H1 (cell line): Measurements from ENCODE around the gene MPV17L2. TPM values are rescaled to one million over a fixed set of nuclear protein-coding genes. Genes with fewer than 3 reads are reported as not detected.

Experiments used
- ATF2 ChIP-seq: IDR thresholded peaks from 2 replicates; pipeline ENCODE4 v1.6.1; 2012; ENCODE audit warnings: low read length, inconsistent platforms
- BACH1 ChIP-seq: IDR thresholded peaks from 2 replicates; pipeline ENCODE4 v1.6.1; 2012; ENCODE audit warnings: low read length, improper control_type of control experiment
- BRCA1 ChIP-seq: IDR thresholded peaks from 2 replicates; pipeline ENCODE4 v1.6.1; 2012; ENCODE audit warnings: low read depth, low read length, improper control_type of control experiment
- CBX5 ChIP-seq: fragments of 300-800, 300-1000 bp; sonication (generic); IDR thresholded peaks from 2 replicates; pipeline ENCODE4 v1.7.1; 2016; ENCODE audit warnings: antibody characterized with exemption, low read length, low read depth
- CBX8 ChIP-seq: fragments of 300-800, 300-1000 bp; sonication (generic); IDR thresholded peaks from 2 replicates; pipeline ENCODE4 v1.7.1; 2016; ENCODE audit warnings: low read depth, low read length, borderline replicate concordance
- CHD1 ChIP-seq: IDR thresholded peaks from 2 replicates; pipeline ENCODE4 v1.6.1; 2012; ENCODE audit warnings: low read depth, low read length, improper control_type of control experiment
- CHD2 ChIP-seq: IDR thresholded peaks from 2 replicates; pipeline ENCODE4 v1.6.1; 2012; ENCODE audit warnings: low read length, improper control_type of control experiment
- CREB1 ChIP-seq: IDR thresholded peaks from 2 replicates; pipeline ENCODE4 v1.6.1; 2012; ENCODE audit warnings: inconsistent platforms
- FOSL1 ChIP-seq: IDR thresholded peaks from 2 replicates; pipeline ENCODE4 v1.6.1; 2011; ENCODE audit warnings: mild to moderate bottlenecking, low read depth, low read length, moderate library complexity; ENCODE audit not compliant: insufficient read depth
- KDM4A ChIP-seq: IDR thresholded peaks from one replicate; pipeline ENCODE4 v1.7.1; 2012; ENCODE audit warnings: low read depth, mild to moderate bottlenecking, moderate library complexity, low read length, inconsistent platforms; ENCODE audit not compliant: severe bottlenecking
- POLR2AphosphoS5 ChIP-seq: IDR thresholded peaks from 2 replicates; pipeline ENCODE4 v1.6.1; 2011; ENCODE audit warnings: low read depth, low read length
- RBBP5 ChIP-seq: IDR thresholded peaks from 2 replicates; pipeline ENCODE4 v1.7.1; 2012; ENCODE audit warnings: low read depth, mild to moderate bottlenecking, inconsistent platforms, low read length, moderate library complexity, borderline replicate concordance
- RFX5 ChIP-seq: IDR thresholded peaks from 2 replicates; pipeline ENCODE4 v1.6.1; 2011; ENCODE audit warnings: low read depth, low read length, improper control_type of control experiment, borderline replicate concordance
- RXRA ChIP-seq: IDR thresholded peaks from 2 replicates; pipeline ENCODE4 v1.6.1; 2011; ENCODE audit warnings: low read depth, mild to moderate bottlenecking, low read length, moderate library complexity; ENCODE audit not compliant: insufficient read depth
- SIN3A ChIP-seq, 2 experiments: IDR thresholded peaks in 1 of 2; conservative IDR thresholded peaks in 1 of 2; 2 replicates each; pipeline ENCODE4 v1.6.1; 2011 to 2012; ENCODE audit warnings: low read length in 2 of 2, improper control_type of control experiment in 1 of 2, low read depth in 1 of 2, mild to moderate bottlenecking in 1 of 2
- SP2 ChIP-seq: IDR thresholded peaks from 2 replicates; pipeline ENCODE4 v1.6.1; 2012; ENCODE audit warnings: mild to moderate bottlenecking, low read length, inconsistent platforms
- SP4 ChIP-seq: IDR thresholded peaks from 2 replicates; pipeline ENCODE4 v1.6.1; 2012; ENCODE audit warnings: low read length, inconsistent platforms
- TAF1 ChIP-seq: IDR thresholded peaks from 2 replicates; pipeline ENCODE4 v1.6.1; 2011; ENCODE audit warnings: mild to moderate bottlenecking, low read depth, low read length
- YY1 ChIP-seq: IDR thresholded peaks from 2 replicates; pipeline ENCODE4 v1.6.1; 2011; ENCODE audit warnings: low read depth, mild to moderate bottlenecking, low read length
- polyA plus RNA-seq, 7 experiments: library from polyadenylated mRNA; depleted of rRNA in 3 of 7; stranded (reverse) in 5 of 7; unstranded in 2 of 7; fragments of >200 nt in 5 of 7; fragments of 200-250 nt in 2 of 7; gene quantifications; 1 replicate in 5 of 7; 2 replicates in 1 of 7; 4 replicates in 1 of 7; pipeline versions ENCODE4 v1.2.1 to v1.2.3, GENCODE V29; 2011 to 2013; ENCODE audit warnings: missing spikeins in 2 of 7, mixed read lengths in 2 of 7
- total RNA-seq: library from RNA; stranded (reverse); fragmentation: NEBNext Ultra II Directional; extraction: Animal tissue kit (Norgen Biotek cat#: 25700); gene quantifications from 2 replicates; pipeline ENCODE4 v1.2.1, GENCODE V29; 2021

Gene MPV17L2
- total and polyA plus RNA-seq, 2 of the 8 experiments (the other 6 are each of a cell fraction or from before 2014, with no cell fraction given): 24.2 to 82.6 TPM

- TF ChIP-seq KDM4A (peak; percentile 77), YY1 (peak; percentile 57; the same call in 1 of the 2 replicates), CBX8 (no peak), SIN3A (conservative IDR thresholded peaks at IDR 0.05 in 1 of 2, IDR thresholded peaks at IDR 0.05 in 1 of 2; ENCODE audit: low read depth in 1 of 2, low read length in 2 of 2) (peak in 1 of 2 experiments; percentile 41; a peak in 1 of 4 replicates), TAF1 (peak; percentile 64), BRCA1 (no peak), CHD2 (peak; percentile 93), POLR2AphosphoS5 (peak; percentile 63), FOSL1 (no peak), CHD1 (no peak), CBX5 (no peak), RXRA (no peak), RBBP5 (no peak), SP4 (peak; percentile 87; the same call in 1 of the 2 replicates), SP2 (peak; percentile 85), BACH1 (no peak), ATF2 (no peak), CREB1 (peak; percentile 83), RFX5 (peak; percentile 56; the same call in 1 of the 2 replicates)
These were observed at the start of gene MPV17L2 (continued) for GRCh38 chr19:18192673-18193387.
